ENCODE measurements around the gene B4GALNT2. TPM values are rescaled to one million over a fixed set of nuclear protein-coding genes. Genes with fewer than 3 reads are reported as not detected.

The B4GALNT2 gene
- polyA plus RNA-seq, 3 donors, result not detected

DNA sequence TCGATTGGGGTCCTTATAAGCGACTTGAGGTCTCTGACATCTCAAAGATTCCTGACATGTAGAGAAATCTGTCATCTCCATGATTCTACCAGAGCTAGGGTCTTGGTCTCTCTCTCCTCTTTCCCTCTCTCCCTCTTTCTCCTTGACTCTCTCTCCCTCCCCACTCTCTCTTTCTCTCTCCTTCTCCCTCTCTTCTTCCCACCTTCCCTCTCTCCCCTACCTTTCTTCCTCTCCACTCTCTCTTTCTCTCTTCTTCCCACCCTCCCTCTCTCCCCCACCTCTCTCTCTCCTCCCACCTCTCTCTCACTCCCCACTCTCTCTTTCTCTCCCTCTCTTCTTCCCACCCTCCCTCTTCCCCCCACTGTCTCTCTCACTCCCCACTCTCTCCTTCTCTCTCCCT lies 32.6 kb downstream of the B4GALNT2 start:
- Mint-ChIP-seq H3K36me3 (no peaks in the 10 kb centered on the region), H3K27ac (no peak overlapping the region), H3K4me3 (no peak overlapping the region), H3K4me1 (peaks cover 1% of the 10 kb centered on the region), H3K9me3 (peaks cover 0 to 21% (median 2%) of the 10 kb centered on the region in 7 donors), H3K27me3 (ENCODE audit: low read depth in 3 of 3) (peaks cover 18 to 47% (median 37%) of the 10 kb centered on the region in 3 donors)
- H3K4me3 ChIP-seq (replicated peaks in 1 of 3; ENCODE audit: low read depth in 2 of 3, low read length in 3 of 3), result no peak overlapping the region
- H4K20me1 ChIP-seq (ENCODE audit: insufficient read depth, low read length), result no peaks in the 10 kb centered on the region
- peaks cover 0 to 15% of the 10 kb centered on the region in 2 donors for H3K27me3 ChIP-seq (ENCODE audit: control insufficient read depth in 2 of 2, insufficient read depth in 2 of 2, low read length in 2 of 2)
- H3K79me2 ChIP-seq (ENCODE audit: insufficient read depth, low read length), result no peaks in the 10 kb centered on the region
- no peaks in the 10 kb centered on the region for H3K4me1 ChIP-seq (ENCODE audit: control insufficient read depth in 1 of 2, insufficient read depth in 2 of 2, low read length in 2 of 2)
- no peaks in the 10 kb centered on the region for H3K9me3 ChIP-seq (replicated peaks in 1 of 2; ENCODE audit: control insufficient read depth in 1 of 2, insufficient read depth in 1 of 2, low read length in 2 of 2)
- WGBS (ENCODE audit: insufficient coverage), result 95% methylated on average over 2 of the region's 2 CpGs
- no peak for DNase-seq
- H2AFZ ChIP-seq (ENCODE audit: insufficient read depth, low read depth, low read length, poor library complexity, severe bottlenecking), result no peak overlapping the region
- H3K9ac ChIP-seq (ENCODE audit: insufficient read depth, low read length, poor library complexity, severe bottlenecking), result no peak overlapping the region
- TF ChIP-seq, protein P1, sequence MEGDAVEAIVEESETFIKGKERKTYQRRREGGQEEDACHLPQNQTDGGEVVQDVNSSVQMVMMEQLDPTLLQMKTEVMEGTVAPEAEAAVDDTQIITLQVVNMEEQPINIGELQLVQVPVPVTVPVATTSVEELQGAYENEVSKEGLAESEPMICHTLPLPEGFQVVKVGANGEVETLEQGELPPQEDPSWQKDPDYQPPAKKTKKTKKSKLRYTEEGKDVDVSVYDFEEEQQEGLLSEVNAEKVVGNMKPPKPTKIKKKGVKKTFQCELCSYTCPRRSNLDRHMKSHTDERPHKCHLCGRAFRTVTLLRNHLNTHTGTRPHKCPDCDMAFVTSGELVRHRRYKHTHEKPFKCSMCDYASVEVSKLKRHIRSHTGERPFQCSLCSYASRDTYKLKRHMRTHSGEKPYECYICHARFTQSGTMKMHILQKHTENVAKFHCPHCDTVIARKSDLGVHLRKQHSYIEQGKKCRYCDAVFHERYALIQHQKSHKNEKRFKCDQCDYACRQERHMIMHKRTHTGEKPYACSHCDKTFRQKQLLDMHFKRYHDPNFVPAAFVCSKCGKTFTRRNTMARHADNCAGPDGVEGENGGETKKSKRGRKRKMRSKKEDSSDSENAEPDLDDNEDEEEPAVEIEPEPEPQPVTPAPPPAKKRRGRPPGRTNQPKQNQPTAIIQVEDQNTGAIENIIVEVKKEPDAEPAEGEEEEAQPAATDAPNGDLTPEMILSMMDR (IDR thresholded peaks at IDR 0.05), result no peak
- intact Hi-C loops (cut with micrococcal nuclease), result no loop called here
- H3K36me3 ChIP-seq (replicated peaks in 1 of 2; ENCODE audit: control insufficient read depth in 1 of 2, insufficient read depth in 2 of 2, low read length in 2 of 2), result no peaks in the 10 kb centered on the region
- no peak overlapping the region for H3K4me2 ChIP-seq (replicated peaks; ENCODE audit: extremely low read depth, low read length, poor library complexity, severe bottlenecking)
- no peak overlapping the region for H3K27ac ChIP-seq (ENCODE audit: low read depth in 1 of 2, low read length in 2 of 2)

DNA sequence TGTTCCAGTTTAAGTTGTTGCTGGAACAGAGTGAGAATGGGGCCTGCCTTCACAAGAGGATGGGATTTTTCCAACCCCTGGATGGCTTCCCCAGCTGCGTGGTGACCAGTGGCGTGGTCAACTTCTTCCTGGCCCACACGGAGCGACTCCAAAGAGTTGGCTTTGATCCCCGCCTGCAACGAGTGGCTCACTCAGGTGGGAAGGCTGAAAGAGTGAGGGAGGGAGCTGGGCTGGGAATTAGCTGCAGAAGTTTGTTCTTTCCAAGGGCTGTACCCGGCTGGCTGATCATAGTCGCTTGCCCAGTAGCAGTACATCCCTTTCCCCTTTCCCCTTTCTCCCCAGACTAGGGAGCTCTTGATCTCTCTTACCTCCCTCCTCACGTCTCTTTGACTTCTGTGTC lies 36.1 kb downstream of the B4GALNT2 start:
- H3K4me1 Mint-ChIP-seq, result peaks cover 1% of the 10 kb centered on the region
- no peak overlapping the region for H3K4me3 Mint-ChIP-seq

More for the DNA sequence above, 36.1 kb downstream of the B4GALNT2 start:
- no peak for DNase-seq
- H3K27ac ChIP-seq (ENCODE audit: low read depth in 1 of 2, low read length in 2 of 2), result no peak overlapping the region
- peaks cover 0 to 5% of the 10 kb centered on the region in 2 donors for H3K9me3 ChIP-seq (replicated peaks in 1 of 2; ENCODE audit: control insufficient read depth in 1 of 2, insufficient read depth in 1 of 2, low read length in 2 of 2)
- H3K9ac ChIP-seq (ENCODE audit: insufficient read depth, low read length, poor library complexity, severe bottlenecking), result no peak overlapping the region
- intact Hi-C loops (cut with micrococcal nuclease), result no loop called here
- H3K79me2 ChIP-seq (ENCODE audit: insufficient read depth, low read length), result no peaks in the 10 kb centered on the region
- TF ChIP-seq, protein P1 (IDR thresholded peaks at IDR 0.05), result no peak
- no peak overlapping the region for H3K4me3 ChIP-seq (replicated peaks in 1 of 3; ENCODE audit: low read depth in 2 of 3, low read length in 3 of 3)
- Mint-ChIP-seq H3K27ac (no peak overlapping the region), H3K9me3 (peaks cover 5 to 42% (median 18%) of the 10 kb centered on the region in 7 donors), H3K36me3 (no peaks in the 10 kb centered on the region), H3K27me3 (ENCODE audit: low read depth in 3 of 3) (peaks cover 15 to 48% (median 34%) of the 10 kb centered on the region in 3 donors)
- no peaks in the 10 kb centered on the region for H4K20me1 ChIP-seq (ENCODE audit: insufficient read depth, low read length)
- peaks cover 0 to 17% of the 10 kb centered on the region in 2 donors for H3K27me3 ChIP-seq (ENCODE audit: control insufficient read depth in 2 of 2, insufficient read depth in 2 of 2, low read length in 2 of 2)
- H2AFZ ChIP-seq (ENCODE audit: insufficient read depth, low read depth, low read length, poor library complexity, severe bottlenecking), result no peak overlapping the region
- no peaks in the 10 kb centered on the region for H3K36me3 ChIP-seq (replicated peaks in 1 of 2; ENCODE audit: control insufficient read depth in 1 of 2, insufficient read depth in 2 of 2, low read length in 2 of 2)
- WGBS (ENCODE audit: insufficient coverage), result 77% methylated on average over 7 of the region's 9 CpGs
- no peak overlapping the region for H3K4me2 ChIP-seq (replicated peaks; ENCODE audit: extremely low read depth, low read length, poor library complexity, severe bottlenecking)
- no peaks in the 10 kb centered on the region for H3K4me1 ChIP-seq (ENCODE audit: control insufficient read depth in 1 of 2, insufficient read depth in 2 of 2, low read length in 2 of 2)
